IMR-90 (cell line): ENCODE results near the gene INPP5A. TPM values are rescaled to one million over a fixed set of nuclear protein-coding genes. Genes with fewer than 3 reads are reported as not detected.

Experiments
- ATAC-seq: fragments of 200-7000 bp; cut with Tn5 transposase; 2 replicates; pipeline ENCODE4 v1.9.1; 2020; ENCODE audit warnings: low read depth, mild to moderate bottlenecking, moderate library complexity
- BruUV-seq: library from RNA; stranded (reverse); fragments of 400-500 nt; replicated peaks from 2 replicates; lab custom pipeline; 2021; lab: Mats Ljungman, UMichigan
- CTCF ChIA-PET: fragments of 300-600 bp; formaldehyde crosslinking; extraction: SDS; loops from one replicate; lab custom pipeline; 2021; ENCODE audit warnings: antibody characterized with exemption; lab: Yijun Ruan, JAX
- POLR2A ChIA-PET: fragments of 300-600 bp; sonication (Branson Sonifier 250); formaldehyde crosslinking; loops from one replicate; lab custom pipeline; 2022; ENCODE audit warnings: antibody characterized with exemption; ENCODE audit not compliant: unreplicated experiment; lab: Charles Lee
- DNase-seq: peaks from one replicate; pipeline ENCODE4 v3.0.0; 2013
- H2AFZ ChIP-seq: replicated peaks from 2 replicates; pipeline ENCODE3; 2013; ENCODE audit warnings: low read length, mild to moderate bottlenecking; ENCODE audit not compliant: poor library complexity
- H2AK5ac ChIP-seq: 2 replicates; pipeline ENCODE4 v1.6.1; 2013; ENCODE audit warnings: low read depth, low read length, inconsistent platforms
- H2AK9ac ChIP-seq: replicated peaks from 2 replicates; pipeline ENCODE3; 2013; ENCODE audit warnings: mild to moderate bottlenecking, low read depth, low read length, moderate library complexity; ENCODE audit not compliant: poor library complexity
- H2BK120ac ChIP-seq: 2 replicates; pipeline ENCODE4 v1.6.1; 2013; ENCODE audit warnings: low read depth, low read length, inconsistent platforms
- H2BK15ac ChIP-seq: 3 replicates; pipeline ENCODE4 v1.6.1; 2013; ENCODE audit warnings: low read depth, low read length, inconsistent platforms
- H2BK20ac ChIP-seq: 2 replicates; pipeline ENCODE4 v1.6.1; 2013; ENCODE audit warnings: low read depth, mild to moderate bottlenecking, inconsistent platforms, low read length, moderate library complexity
- H2BK5ac ChIP-seq: 2 replicates; pipeline ENCODE4 v1.6.1; 2013; ENCODE audit warnings: mild to moderate bottlenecking, low read depth, low read length, inconsistent platforms; ENCODE audit not compliant: poor library complexity, severe bottlenecking
- H3K14ac ChIP-seq: replicated peaks from 2 replicates; pipeline ENCODE4 v1.6.1; 2013; ENCODE audit warnings: low read depth, low read length, inconsistent platforms
- H3K18ac ChIP-seq: 2 replicates; pipeline ENCODE4 v1.6.1; 2013; ENCODE audit warnings: low read depth, low read length, control low read depth
- H3K23ac ChIP-seq: 2 replicates; pipeline ENCODE4 v1.6.1; 2013; ENCODE audit warnings: low read depth, low read length, inconsistent platforms
- H3K27ac ChIP-seq: 2 replicates; pipeline ENCODE4 v1.5.1; 2013; ENCODE audit warnings: mild to moderate bottlenecking, control low read depth, low read length; ENCODE audit not compliant: insufficient read depth
- H3K27me3 ChIP-seq: 2 replicates; pipeline ENCODE4 v1.6.1; 2013; ENCODE audit warnings: low read length; ENCODE audit not compliant: control insufficient read depth, insufficient read depth
- H3K36me3 ChIP-seq: 2 replicates; pipeline ENCODE4 v1.6.1; 2013; ENCODE audit warnings: low read length, mixed read lengths; ENCODE audit not compliant: control insufficient read depth, insufficient read depth
- H3K4ac ChIP-seq: 2 replicates; pipeline ENCODE4 v1.6.1; 2013; ENCODE audit warnings: low read depth, low read length, inconsistent platforms
- H3K4me1 ChIP-seq: 2 replicates; pipeline ENCODE4 v1.6.1; 2013; ENCODE audit warnings: low read length, mixed read lengths; ENCODE audit not compliant: control insufficient read depth, insufficient read depth
- H3K4me2 ChIP-seq: 2 replicates; pipeline ENCODE4 v1.6.1; 2013; ENCODE audit warnings: low read depth, mild to moderate bottlenecking, control low read depth, low read length, moderate library complexity
- H3K4me3 ChIP-seq: 2 replicates; pipeline ENCODE4 v1.5.1; 2013; ENCODE audit warnings: low read depth, mild to moderate bottlenecking, control low read depth, low read length, moderate library complexity; ENCODE audit not compliant: insufficient read depth
- H3K56ac ChIP-seq: 2 replicates; pipeline ENCODE4 v1.6.1; 2013; ENCODE audit warnings: low read length, inconsistent platforms; ENCODE audit not compliant: insufficient read depth; ENCODE audit errors: extremely low read depth
- H3K79me1 ChIP-seq, 2 experiments: 2 replicates each; pipeline ENCODE4 v1.6.1; 2013; ENCODE audit warnings: low read length in 2 of 2, inconsistent platforms in 1 of 2, low read depth in 1 of 2
- H3K9ac ChIP-seq: 2 replicates; pipeline ENCODE4 v1.6.1; 2013; ENCODE audit warnings: low read depth, low read length, control low read depth
- H3K9me1 ChIP-seq: 2 replicates; pipeline ENCODE4 v1.6.1; 2013; ENCODE audit warnings: low read length, inconsistent platforms; ENCODE audit not compliant: insufficient read depth
- H3K9me3 ChIP-seq: 2 replicates; pipeline ENCODE4 v1.6.1; 2013; ENCODE audit warnings: low read length; ENCODE audit not compliant: control insufficient read depth, insufficient read depth
- H4K20me1 ChIP-seq: 2 replicates; pipeline ENCODE4 v1.6.1; 2013; ENCODE audit warnings: low read length, inconsistent platforms; ENCODE audit not compliant: insufficient read depth
- H4K5ac ChIP-seq: 2 replicates; pipeline ENCODE4 v1.6.1; 2013; ENCODE audit warnings: mild to moderate bottlenecking, low read depth, low read length, control low read depth
- H4K8ac ChIP-seq, 2 experiments: 2 replicates each; pipeline ENCODE4 v1.6.1; 2013; ENCODE audit warnings: low read depth in 2 of 2, low read length in 2 of 2, control low read depth in 1 of 2, inconsistent platforms in 1 of 2
- H4K91ac ChIP-seq: 2 replicates; pipeline ENCODE4 v1.6.1; 2013; ENCODE audit warnings: low read depth, low read length, inconsistent platforms; ENCODE audit not compliant: insufficient read depth
- CHD1 ChIP-seq: IDR thresholded peaks from 2 replicates; pipeline ENCODE4 v1.6.1; 2012; ENCODE audit warnings: low read depth, low read length, improper control_type of control experiment
- CTCF ChIP-seq: conservative IDR thresholded peaks from 2 replicates; pipeline ENCODE4 v1.5.1; 2012; ENCODE audit warnings: mild to moderate bottlenecking, low read depth, low read length, improper control_type of control experiment
- ELK1 ChIP-seq: fragments of 150-350 bp; IDR thresholded peaks from 2 replicates; pipeline ENCODE4 v1.6.1; 2016; ENCODE audit warnings: low read depth, mild to moderate bottlenecking, low read length, moderate library complexity, borderline replicate concordance
- FOS ChIP-seq: fragments of 150-350 bp; IDR thresholded peaks from 2 replicates; pipeline ENCODE4 v1.6.1; 2016; ENCODE audit warnings: low read depth, low read length
- MAZ ChIP-seq: IDR thresholded peaks from 2 replicates; pipeline ENCODE4 v1.6.1; 2012; ENCODE audit warnings: low read depth, mild to moderate bottlenecking, low read length, improper control_type of control experiment, moderate library complexity, borderline replicate concordance
- RAD21 ChIP-seq: IDR thresholded peaks from 2 replicates; pipeline ENCODE4 v1.6.1; 2012; ENCODE audit warnings: low read length, improper control_type of control experiment
- RFX5 ChIP-seq: IDR thresholded peaks from 2 replicates; pipeline ENCODE4 v1.8.0; 2012; ENCODE audit warnings: low read depth, mild to moderate bottlenecking, low read length, moderate library complexity
- SMC3 ChIP-seq: fragments of 150-350 bp; IDR thresholded peaks from 2 replicates; pipeline ENCODE4 v1.6.1; 2016; ENCODE audit warnings: low read depth, mild to moderate bottlenecking, antibody characterized with exemption, low read length, moderate library complexity
- WGBS, 2 experiments: methylation state at CpG; one replicate each; pipeline versions ENCODE4 v1.1.5 to v1.1.7; 2013; ENCODE audit warnings: missing lambda C conversion rate in 2 of 2; ENCODE audit not compliant: insufficient read length in 1 of 2; ENCODE audit errors: extremely low coverage in 2 of 2; 5-methylcytosine and 5-hydroxymethylcytosine counted together
- dilution Hi-C: fragments of 300-500 bp; cut with HindIII; formaldehyde crosslinking; loops from one replicate; pipeline ENCODE4 v1.14.3; 2018; ENCODE audit warnings: low sequenced_read_pairs; ENCODE audit not compliant: unreplicated experiment
- in situ Hi-C: fragments of 300-500 bp; cut with MboI; formaldehyde crosslinking; loops from 3 replicates; pipeline ENCODE4 v1.14.3; 2019; ENCODE audit warnings: low sequenced_read_pairs, inconsistent platforms, mixed read lengths
- intact Hi-C: fragments of 100-400 bp; cut with micrococcal nuclease; formaldehyde crosslinking; loops from 2 replicates; pipeline ENCODE4 v1.10.0; 2022
- polyA plus RNA-seq, 3 experiments: library from polyadenylated mRNA; depleted of rRNA; stranded (reverse); fragments of >200 nt; gene quantifications; 2 replicates each; pipeline ENCODE4 v1.2.3, GENCODE V29; 2012; ENCODE audit warnings: low replicate concordance in 1 of 3
- total RNA-seq: library from RNA; depleted of rRNA; stranded (reverse); fragments of >200 nt; gene quantifications from 2 replicates; pipeline ENCODE4 v1.2.3, GENCODE V29; 2012
- TF ChIP-seq, protein P1 (sequence below): fragments of 150-350 bp; IDR thresholded peaks from 2 replicates; pipeline ENCODE4 v1.6.1; 2017; ENCODE audit warnings: mild to moderate bottlenecking, antibody characterized with exemption, low read length, low read depth

The INPP5A gene
- total and polyA plus RNA-seq, 2 of the 4 experiments (the other 2 are of a cell fraction) = 21.4 to 36.7 TPM

- TF ChIP-seq CTCF (no peak), CHD1 (no peak)
These were observed 238.6 kb downstream of the INPP5A start (continued) for GRCh38 chr10:132776186-132776585.

DNA sequence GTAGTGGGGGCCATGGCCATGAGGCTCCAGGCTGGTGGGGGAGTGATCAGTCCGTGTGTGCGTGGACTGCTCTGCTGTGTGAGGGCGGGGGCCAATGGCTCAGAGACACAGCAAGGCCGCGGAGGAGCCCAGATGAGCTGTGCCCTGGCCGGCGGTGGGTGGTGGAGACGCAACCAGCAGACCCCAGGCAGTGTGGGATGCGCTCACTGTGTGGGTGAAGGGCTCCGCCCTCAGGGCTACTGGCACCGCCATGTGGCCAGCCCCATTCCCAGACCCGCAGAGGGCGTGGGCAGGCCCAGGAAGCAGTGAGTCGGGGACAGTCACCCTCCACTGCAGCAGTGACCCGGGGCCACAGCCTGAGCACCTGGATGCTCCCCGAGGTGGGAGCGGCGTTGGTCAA is 239.2 kb downstream of the INPP5A start:
- H3K4me2 ChIP-seq = no peak overlapping the region
- ChIA-PET POLR2A (no interaction called here), CTCF (no interaction called here)
- no peak overlapping the region for H2BK5ac ChIP-seq
- no peak overlapping the region for H2AK5ac ChIP-seq
- WGBS, 2 experiments = 95% methylated on average over 14 of the region's 18 CpGs; no CpG with 5 or more reads in 1 of the 2 experiments
- H4K8ac ChIP-seq = no peak overlapping the region
- H2BK120ac ChIP-seq = no peak overlapping the region
- no peak overlapping the region for H3K4ac ChIP-seq
- peaks cover 3% of the 10 kb centered on the region; the same call in 1 of the 2 replicates for H4K20me1 ChIP-seq
- H3K18ac ChIP-seq = no peak overlapping the region
- no peaks in the 10 kb centered on the region for H3K4me1 ChIP-seq
- no TSS peak for BruUV-seq
- no peak for TF ChIP-seq ELK1
- no peak for TF ChIP-seq SMC3
- TF ChIP-seq, protein P1, sequence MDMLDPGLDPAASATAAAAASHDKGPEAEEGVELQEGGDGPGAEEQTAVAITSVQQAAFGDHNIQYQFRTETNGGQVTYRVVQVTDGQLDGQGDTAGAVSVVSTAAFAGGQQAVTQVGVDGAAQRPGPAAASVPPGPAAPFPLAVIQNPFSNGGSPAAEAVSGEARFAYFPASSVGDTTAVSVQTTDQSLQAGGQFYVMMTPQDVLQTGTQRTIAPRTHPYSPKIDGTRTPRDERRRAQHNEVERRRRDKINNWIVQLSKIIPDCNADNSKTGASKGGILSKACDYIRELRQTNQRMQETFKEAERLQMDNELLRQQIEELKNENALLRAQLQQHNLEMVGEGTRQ = no peak
- no peak for TF ChIP-seq MAZ
- TF ChIP-seq RFX5 = no peak
- no peak for TF ChIP-seq RAD21
- no peak for TF ChIP-seq FOS
- no peak for TF ChIP-seq CHD1
- H2AK9ac ChIP-seq = no peak overlapping the region
- no peak overlapping the region for H2BK20ac ChIP-seq
- H3K36me3 ChIP-seq = peaks cover 4% of the 10 kb centered on the region
- no peaks in the 10 kb centered on the region for H3K9me3 ChIP-seq
- no peaks in the 10 kb centered on the region for H3K27me3 ChIP-seq
- H3K4me3 ChIP-seq = no peak overlapping the region
- H3K14ac ChIP-seq = no peak overlapping the region
- ATAC-seq (no peak), DNase-seq (no peak)
- H3K23ac ChIP-seq = no peak overlapping the region
- no peak overlapping the region for H4K5ac ChIP-seq
- H3K79me1 ChIP-seq = no peaks in the 10 kb centered on the region
- H3K56ac ChIP-seq = no peak overlapping the region
- in situ Hi-C loops = loop anchor here (10.0 kb wide), 1 partner anchor 122 kb away; no protein-coding TSS in a partner anchor
- H4K91ac ChIP-seq = no peak overlapping the region
- no peaks in the 10 kb centered on the region for H3K9me1 ChIP-seq
- H2BK15ac ChIP-seq = no peak overlapping the region
- H3K9ac ChIP-seq = no peak overlapping the region
- no peak overlapping the region for H3K27ac ChIP-seq
- no peak overlapping the region for H2AFZ ChIP-seq
- intact Hi-C loops = no loop called here
- dilution Hi-C loops = no loop called here
